Measurements from ENCODE around the gene TBL1Y.

DNA sequence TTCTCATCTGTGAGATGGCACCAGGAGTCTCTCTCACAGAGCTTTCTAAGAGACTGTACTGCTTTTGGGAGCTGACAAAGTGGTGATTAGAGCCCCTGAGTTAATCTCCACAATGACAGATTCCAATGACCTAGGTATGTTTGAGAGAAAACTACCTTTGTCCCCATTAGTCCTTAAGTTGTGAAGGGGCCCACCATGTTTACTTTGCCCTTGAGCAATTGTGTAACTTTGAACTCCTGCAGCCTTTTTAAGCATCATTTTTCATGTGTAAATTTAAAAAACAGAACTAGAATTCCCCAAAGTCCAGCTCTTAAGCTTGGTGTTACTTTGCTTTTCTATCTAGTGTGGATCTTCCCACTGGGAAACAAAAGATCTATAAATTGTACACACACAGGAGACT is 2.9 kb downstream of the TBL1Y start:
- TF ChIP-seq RAD21 (IDR thresholded peaks at IDR 0.05; ENCODE audit: low read length) (no peak), USF2 (IDR thresholded peaks at IDR 0.05; ENCODE audit: low read depth, low read length) (no peak), POLR2A (IDR thresholded peaks at IDR 0.05; ENCODE audit: low read depth, low read length) (no peak), CTCF (conservative IDR thresholded peaks at IDR 0.05; ENCODE audit: low read depth, low read length) (no peak), BHLHE40 (IDR thresholded peaks at IDR 0.05; ENCODE audit: low read depth, low read length) (no peak), RCOR1 (IDR thresholded peaks at IDR 0.05; ENCODE audit: insufficient replicate concordance, low read length) (no peak)

All from IMR-90 (cell line).